Adipose tissue (tissue), 3 donors: ENCODE results near the gene PSME4. TPM values are rescaled to one million over a fixed set of nuclear protein-coding genes. Genes with fewer than 3 reads are reported as not detected.
"Not testable (repeated sequence)": the region's sequence is repeated elsewhere in the genome, so short reads cannot be mapped to it uniquely, and the experiment has no call there.

Source experiments
- H3K27ac ChIP-seq: one replicate; pipeline ENCODE4 v1.5.1; 2013; ENCODE audit warnings: low read depth, low read length
- WGBS, 3 donors: extraction: QIAGEN DNeasy Blood & Tissue Kit; methylation state at CpG; one replicate each; pipeline ENCODE4 v1.1.7; 2013; 5-methylcytosine and 5-hydroxymethylcytosine counted together
- polyA plus RNA-seq, 3 donors: library from polyadenylated mRNA; stranded (reverse); fragments of 200-250 nt; gene quantifications; one replicate each; pipeline ENCODE4 v1.2.3, GENCODE V29; 2013
- donor health status: healthy with polysubstance abuse.
- donor health status: Bipolar disorder and iron deficiency.
- donor health status: healthy.

Gene PSME4
- polyA plus RNA-seq, 3 donors: 8.9 to 16.6 (median 12.5) TPM

DNA sequence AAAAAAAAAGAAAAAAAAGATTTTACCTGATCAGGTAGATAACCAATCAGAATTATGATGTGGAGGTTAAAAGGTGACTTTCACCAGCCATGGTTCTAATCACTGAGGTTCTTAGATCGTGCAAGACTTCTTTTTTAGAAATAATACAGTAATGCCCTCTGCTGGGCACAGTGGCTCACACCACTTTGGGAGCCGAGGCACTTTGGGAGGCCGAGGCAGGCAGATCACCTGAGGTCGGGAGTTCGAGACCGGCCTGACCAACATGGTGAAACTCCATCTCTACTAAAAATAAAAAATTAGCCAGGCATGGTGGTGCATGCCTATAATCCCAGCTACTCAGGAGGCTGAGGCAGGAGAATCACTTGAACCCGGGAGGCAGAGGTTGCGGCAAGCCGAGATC, 147.2 kb downstream of the PSME4 start:
- 89 to 93% (median 91%) methylated on average over 9 of the region's 9 CpGs for WGBS, 3 donors
- not testable (repeated sequence) for H3K27ac ChIP-seq

DNA sequence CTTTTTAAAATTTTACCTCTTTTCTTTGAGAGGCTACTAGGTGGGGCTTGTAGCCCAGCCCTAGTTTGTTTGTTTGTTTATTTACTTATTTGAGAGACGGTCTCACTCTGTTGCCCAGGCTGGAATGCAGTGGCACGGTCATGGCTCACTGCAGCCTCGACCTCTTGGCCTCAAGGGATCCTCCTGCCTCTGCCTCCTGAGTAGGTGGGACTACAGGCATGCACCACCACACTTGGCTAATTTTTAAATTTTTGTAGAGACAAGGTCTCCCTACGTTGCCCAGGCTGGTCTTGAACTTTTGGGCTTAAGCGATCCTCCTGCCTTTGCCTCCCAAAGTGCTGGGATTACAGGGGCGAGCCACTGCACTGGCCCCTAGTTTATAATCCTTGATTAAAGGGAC, 149.0 kb downstream of the PSME4 start:
- WGBS, 3 donors: 85 to 91% (median 87%) methylated on average over 6 of the region's 6 CpGs
- no peak overlapping the region for H3K27ac ChIP-seq

GRCh38 chr2:53820711-53821110, 150.1 kb downstream of the PSME4 start:
- 90 to 93% (median 90%) methylated on average over 4 of the region's 4 CpGs for WGBS, 3 donors
- H3K27ac ChIP-seq: no peak overlapping the region

DNA sequence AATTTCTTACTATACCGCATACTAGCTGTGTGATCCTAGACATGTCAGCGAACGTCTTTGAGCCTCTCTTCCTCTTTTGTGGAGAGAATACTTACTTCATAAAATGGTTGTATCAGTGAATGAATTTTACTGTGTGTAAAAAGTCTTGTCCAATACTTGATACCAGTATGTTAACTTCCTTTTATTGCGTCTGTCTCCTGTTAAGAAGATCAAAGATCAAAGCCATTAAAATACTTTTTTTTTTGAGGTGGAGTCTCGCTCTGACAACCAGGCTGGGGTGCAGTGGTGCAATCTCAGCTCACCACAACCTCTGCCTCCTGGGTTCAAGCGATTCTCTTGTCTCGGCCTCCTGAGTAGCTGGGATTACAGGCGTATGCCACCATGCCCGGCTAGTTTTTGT, 150.7 kb downstream of the PSME4 start:
- 87 to 91% (median 88%) methylated on average over 9 of the region's 9 CpGs for WGBS, 3 donors
- H3K27ac ChIP-seq: no peak overlapping the region

- WGBS, 3 donors: 81 to 88% (median 84%) methylated on average over 4 of the region's 4 CpGs
- H3K27ac ChIP-seq: no peak overlapping the region
These were observed 151.2 kb downstream of the PSME4 start for GRCh38 chr2:53819634-53820033.

DNA sequence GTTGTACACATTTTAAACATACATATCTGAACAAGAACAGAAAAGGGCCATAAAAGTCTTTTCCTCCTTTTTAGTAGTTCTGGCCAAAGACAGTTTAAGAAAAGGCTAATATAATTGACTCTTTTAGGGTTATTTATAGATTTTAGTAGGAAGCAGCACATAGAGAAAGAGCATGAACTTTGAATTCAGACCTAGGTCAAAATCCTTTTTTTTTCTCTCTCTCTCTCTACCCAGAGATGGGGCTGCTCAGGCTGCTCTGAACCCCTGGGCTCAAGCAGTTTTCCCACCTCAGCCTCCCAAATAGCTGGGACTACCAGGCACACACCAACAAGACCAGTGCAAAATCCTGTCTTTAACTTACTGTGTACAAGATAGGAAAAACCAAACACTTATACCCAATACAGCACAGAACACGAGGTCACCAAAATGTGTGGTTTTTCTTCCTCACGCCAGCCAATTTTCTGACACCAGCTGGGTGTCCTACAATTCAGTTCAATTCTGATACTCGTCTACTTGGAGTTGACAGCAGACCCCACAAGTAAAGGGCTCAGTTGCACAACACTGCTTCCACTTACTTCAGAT, 151.8 kb downstream of the PSME4 start:
- WGBS, 3 donors: 81 to 91% (median 85%) methylated on average over 3 of the region's 3 CpGs

More for the DNA sequence above, 151.8 kb downstream of the PSME4 start:
- no peak overlapping the region for H3K27ac ChIP-seq

Other genes starting within 250 kb of the PSME4 start
- gene CHAC2, start 203.2 kb downstream of the PSME4 start, polyA plus RNA-seq: 1 to 10 TPM; 1.2 to 4.3 (median 2.9) TPM
- 10 to 100 TPM in 1 of 3 donors, 1 to 10 TPM in 2; 3.4 to 10.1 (median 5.5) TPM for gene ASB3, start 184.0 kb downstream of the PSME4 start, polyA plus RNA-seq
- 10 to 100 TPM; 34.4 to 45.2 (median 34.8) TPM for gene ERLEC1, start 183.9 kb downstream of the PSME4 start, polyA plus RNA-seq
- 1 to 10 TPM in 1 of 3 donors, under 1 TPM in 1, not detected in 1; 0.45 to 1.7 TPM for gene GPR75, start 111.0 kb downstream of the PSME4 start, polyA plus RNA-seq
- gene ACYP2, start 144.6 kb upstream of the PSME4 start, polyA plus RNA-seq: 10 to 100 TPM; 14.4 to 26.7 (median 26.1) TPM